ENCODE measurements around the gene MRPL37.

DNA sequence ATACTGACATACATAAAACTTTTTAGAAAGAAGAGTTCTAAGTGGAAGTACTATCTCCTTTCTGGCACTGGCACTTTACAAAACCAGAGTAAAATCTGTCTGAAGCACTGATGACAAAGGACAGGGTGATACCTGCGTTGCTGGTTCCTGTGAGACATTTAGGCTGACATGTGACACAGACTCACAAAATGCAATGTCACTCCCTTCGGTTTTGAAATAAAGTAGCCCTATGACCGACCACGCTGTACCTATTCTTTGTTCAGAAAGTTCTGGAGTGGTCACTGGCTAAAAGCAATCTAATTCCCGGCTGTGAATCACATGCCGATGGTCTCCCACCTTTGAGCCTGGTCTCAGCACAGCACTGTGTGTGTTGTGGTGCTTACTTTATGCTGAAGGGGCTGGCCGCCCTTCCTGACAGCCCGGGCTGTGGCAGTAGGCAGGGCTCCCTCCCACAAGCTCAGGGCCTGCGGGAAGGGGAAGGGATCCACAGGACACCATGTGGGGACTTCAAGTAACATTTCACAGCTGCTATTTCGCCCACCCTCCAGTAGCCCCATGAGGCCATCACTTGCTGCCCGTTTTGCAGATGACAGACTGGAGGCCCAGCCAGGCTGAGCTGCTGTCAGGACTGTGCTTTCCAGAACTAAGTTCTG is 48.0 kb downstream of the MRPL37 start:
- TF ChIP-seq, protein P1, sequence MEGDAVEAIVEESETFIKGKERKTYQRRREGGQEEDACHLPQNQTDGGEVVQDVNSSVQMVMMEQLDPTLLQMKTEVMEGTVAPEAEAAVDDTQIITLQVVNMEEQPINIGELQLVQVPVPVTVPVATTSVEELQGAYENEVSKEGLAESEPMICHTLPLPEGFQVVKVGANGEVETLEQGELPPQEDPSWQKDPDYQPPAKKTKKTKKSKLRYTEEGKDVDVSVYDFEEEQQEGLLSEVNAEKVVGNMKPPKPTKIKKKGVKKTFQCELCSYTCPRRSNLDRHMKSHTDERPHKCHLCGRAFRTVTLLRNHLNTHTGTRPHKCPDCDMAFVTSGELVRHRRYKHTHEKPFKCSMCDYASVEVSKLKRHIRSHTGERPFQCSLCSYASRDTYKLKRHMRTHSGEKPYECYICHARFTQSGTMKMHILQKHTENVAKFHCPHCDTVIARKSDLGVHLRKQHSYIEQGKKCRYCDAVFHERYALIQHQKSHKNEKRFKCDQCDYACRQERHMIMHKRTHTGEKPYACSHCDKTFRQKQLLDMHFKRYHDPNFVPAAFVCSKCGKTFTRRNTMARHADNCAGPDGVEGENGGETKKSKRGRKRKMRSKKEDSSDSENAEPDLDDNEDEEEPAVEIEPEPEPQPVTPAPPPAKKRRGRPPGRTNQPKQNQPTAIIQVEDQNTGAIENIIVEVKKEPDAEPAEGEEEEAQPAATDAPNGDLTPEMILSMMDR (IDR thresholded peaks at IDR 0.05), result no peak
- TF ChIP-seq POLR2AphosphoS5 (IDR thresholded peaks at IDR 0.05) (no peak), POLR2A (IDR thresholded peaks at IDR 0.05) (no peak), EP300 (IDR thresholded peaks at IDR 0.05) (no peak)
